Activated CD8-positive, alpha-beta memory T cell treated with anti-CD3 and anti-CD28 coated beads for 1 hour (primary cell): Measurements from ENCODE around the gene SPRY4.
"Not testable (repeated sequence)": the region's sequence is repeated elsewhere in the genome, so short reads cannot be mapped to it uniquely, and the experiment has no call there.

Experiments
- DNase-seq, 2 donors: peaks; one replicate each; pipeline ENCODE4 v3.0.0-alpha.2; 2020; ENCODE audit warnings: low read depth in 1 of 2; ENCODE audit errors: extremely low read depth in 1 of 2

The SPRY4 gene

GRCh38 chr5:142316051-142316450, 8.8 kb downstream of the SPRY4 start:
- DNase-seq = no peak

DNA sequence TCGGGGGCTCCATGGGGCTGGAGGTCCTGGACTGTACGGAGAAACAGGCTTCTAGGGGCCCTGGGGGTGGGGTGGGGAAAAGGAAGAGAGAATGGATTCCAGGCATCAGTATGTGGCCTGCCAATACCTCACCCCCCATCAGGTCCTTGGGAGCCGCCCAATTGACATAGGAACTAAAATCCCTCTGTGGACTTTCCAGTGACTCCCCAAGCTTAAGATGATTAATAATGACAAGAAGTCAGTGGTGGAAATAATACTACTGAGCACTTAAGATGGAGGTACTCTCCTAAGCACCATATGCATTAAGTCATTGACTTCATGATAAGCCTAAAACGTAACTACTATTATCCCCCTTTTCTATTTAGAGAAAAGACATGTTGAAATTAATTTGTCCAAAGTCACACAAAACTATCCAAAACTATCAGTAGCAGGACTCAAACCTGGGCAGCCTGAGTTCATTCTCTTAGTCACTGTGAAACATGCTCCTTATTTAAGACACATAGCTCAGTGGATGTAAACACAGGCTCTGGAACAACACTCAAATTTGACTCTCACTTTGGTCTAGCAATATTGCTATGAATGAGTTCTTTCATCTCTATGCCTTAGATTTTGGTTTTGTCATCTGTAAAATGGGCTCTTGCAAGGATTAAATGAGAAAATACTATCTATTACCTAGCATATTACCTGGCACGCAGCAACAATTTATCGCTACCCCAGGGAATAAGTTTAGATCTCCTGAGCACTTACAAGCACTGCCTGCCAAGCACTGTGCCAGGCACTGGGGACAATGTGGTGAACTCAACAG, 9.5 kb downstream of the SPRY4 start:
- no peak for DNase-seq

DNA sequence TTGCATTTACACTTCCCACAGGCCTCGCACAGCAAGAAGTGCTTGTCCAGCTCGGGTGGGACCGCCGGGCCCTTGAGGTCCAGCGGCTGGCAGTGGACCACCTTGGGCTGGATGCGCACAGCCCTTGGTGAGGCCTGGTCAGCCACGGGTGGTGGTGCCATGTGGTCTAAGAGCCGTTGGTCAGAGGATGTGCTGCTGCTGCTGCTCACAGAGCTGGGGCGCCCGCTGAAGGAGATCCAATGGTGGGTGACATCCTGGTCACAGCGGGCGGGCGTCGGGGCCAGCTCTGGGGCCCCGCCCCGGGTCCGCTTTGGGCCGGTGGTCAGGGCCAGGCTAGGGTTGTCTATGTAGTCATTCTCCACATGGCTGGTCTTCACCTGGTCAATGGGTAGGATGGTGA, 10.2 kb downstream of the SPRY4 start:
- DNase-seq = no peak

- DNase-seq = no peak
Observed at GRCh38 chr5:142314109-142314508, 10.7 kb downstream of the SPRY4 start.

- DNase-seq = no peak
Observed at GRCh38 chr5:142313682-142314081, 11.1 kb downstream of the SPRY4 start.

- no peak for DNase-seq
Observed at GRCh38 chr5:142313275-142313674, 11.5 kb downstream of the SPRY4 start.

- no peak for DNase-seq
Observed at GRCh38 chr5:142312399-142312798, 12.4 kb downstream of the SPRY4 start.

GRCh38 chr5:142311725-142312124, 13.1 kb downstream of the SPRY4 start:
- DNase-seq = no peak

GRCh38 chr5:142310803-142311202, 14.0 kb downstream of the SPRY4 start:
- DNase-seq = no peak

DNA sequence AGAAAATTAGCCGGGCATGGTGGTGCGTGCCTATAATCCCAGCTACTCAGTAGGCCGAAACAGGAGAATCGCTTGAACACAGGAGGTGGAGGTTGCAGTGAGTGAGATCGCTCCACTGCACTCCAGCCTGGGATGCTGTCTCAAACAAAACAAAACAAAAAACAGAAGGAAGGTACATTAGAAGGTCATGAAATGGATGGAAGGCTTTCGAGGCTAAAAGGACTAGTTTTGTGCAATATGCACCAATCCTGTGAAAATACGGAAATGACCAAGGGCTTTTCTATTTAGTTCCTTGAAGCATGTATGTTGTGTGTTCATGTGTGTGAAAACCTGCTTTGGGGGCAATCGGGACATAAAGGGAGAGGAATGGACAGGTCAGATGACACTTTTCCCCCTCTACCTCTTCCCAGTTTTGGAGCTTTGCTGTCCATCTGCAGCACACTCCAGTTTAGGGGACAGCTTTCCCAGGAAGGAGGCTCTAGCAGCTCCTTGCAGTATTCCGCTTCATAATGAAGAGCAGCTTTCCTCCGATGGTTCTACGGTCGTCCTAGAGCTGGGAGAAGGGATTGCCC, 15.0 kb downstream of the SPRY4 start:
- no peak for DNase-seq

DNA sequence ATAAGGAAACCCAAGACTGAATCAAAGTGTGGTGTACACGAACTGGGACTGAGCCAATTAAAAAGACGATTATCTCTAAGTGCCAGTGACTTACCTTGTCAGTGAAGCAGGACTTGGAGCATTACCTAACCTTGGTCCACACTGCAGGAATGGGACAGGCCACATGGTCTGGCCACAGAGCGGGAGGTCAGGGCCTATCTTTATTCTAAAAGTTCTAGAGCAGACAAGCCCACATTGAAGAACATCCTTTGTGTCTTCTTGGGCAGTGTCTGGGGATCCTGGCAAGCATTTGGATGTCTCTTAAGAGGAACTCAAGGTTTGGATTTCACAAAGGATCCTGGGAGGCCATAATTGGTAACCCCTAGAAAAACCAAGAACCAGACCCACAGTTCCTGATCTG, 16.5 kb downstream of the SPRY4 start:
- no peak for DNase-seq

- DNase-seq = no peak
Observed at GRCh38 chr5:142307146-142307890, 17.5 kb downstream of the SPRY4 start.

- no peak for DNase-seq
Observed at GRCh38 chr5:142306077-142306502, 18.7 kb downstream of the SPRY4 start.

DNA sequence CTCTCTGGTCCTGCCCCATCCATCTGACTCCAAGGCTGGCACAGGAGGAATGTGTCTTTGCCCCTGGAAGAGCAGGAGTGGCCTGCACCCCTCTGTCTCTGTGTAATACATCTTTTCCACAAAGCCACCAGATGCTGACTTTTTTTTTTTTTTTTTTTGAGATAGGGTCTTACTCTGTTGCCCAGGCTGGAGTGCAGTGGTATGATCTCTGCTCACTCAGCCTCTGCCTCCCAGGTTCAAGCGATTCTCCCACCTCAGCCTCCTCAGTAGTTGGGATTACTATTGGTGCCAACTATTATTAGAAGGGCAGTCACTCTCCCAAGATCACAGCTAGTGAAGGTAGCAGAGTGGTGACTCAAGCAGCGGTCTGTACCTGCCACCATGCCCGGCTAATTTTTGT, 19.6 kb downstream of the SPRY4 start:
- no peak for DNase-seq

DNA sequence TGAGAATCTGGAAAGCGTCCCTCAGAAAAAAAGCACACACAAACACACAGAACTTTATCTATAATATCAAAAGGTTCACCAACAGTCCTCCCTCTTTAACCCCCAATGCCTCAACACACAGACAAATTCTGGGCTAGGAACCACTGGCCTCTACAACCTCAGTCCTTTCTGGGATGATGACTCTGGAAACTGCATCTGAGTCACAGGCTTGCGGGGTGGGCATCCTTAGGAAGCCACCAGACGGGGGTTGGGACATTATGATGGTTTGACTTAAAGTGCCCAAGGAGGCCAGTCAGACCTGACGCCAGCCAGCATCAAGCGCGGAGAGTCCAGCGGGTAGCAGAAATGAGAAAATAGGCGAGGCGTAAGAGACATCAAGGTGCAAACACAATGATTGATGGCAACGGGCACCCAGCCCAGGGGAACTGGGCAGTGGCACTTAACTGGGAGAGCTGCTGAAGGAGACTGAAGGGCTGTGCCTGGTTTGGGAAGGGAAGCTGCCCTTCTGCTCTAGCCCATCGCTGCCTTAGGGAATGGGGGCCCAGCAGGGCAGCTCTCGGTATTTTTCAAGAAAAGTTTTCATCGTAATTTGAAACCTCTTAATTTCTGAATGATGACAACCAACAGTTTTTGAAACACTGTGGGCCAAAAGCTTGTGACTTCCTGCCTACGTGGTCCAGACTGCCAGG, 20.7 kb downstream of the SPRY4 start:
- no peak for DNase-seq

GRCh38 chr5:142303565-142303964, 21.3 kb downstream of the SPRY4 start:
- DNase-seq = no peak

DNA sequence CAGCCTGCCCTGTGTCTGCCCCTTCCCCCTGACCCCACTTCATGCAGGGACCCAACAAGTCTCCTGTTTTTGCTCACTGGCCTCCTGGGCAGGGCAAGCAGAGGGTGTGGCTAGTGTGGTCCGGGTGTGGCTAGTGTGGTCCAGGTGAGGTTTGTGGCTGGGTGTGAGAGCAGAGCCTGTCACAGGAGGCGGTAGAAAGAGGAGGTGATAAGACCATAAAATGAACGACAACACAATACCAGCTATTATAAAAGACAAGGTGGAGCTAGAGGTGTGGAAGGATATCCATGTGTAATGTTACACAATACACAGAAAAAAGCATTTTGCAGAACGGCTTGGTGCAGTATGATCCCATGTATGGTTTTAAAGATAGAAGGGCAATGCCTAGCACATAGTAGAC, 23.3 kb downstream of the SPRY4 start:
- DNase-seq = no peak

GRCh38 chr5:142300677-142301076, 24.1 kb downstream of the SPRY4 start:
- no peak for DNase-seq

GRCh38 chr5:142298789-142299188, 26.0 kb downstream of the SPRY4 start:
- DNase-seq = no peak

DNA sequence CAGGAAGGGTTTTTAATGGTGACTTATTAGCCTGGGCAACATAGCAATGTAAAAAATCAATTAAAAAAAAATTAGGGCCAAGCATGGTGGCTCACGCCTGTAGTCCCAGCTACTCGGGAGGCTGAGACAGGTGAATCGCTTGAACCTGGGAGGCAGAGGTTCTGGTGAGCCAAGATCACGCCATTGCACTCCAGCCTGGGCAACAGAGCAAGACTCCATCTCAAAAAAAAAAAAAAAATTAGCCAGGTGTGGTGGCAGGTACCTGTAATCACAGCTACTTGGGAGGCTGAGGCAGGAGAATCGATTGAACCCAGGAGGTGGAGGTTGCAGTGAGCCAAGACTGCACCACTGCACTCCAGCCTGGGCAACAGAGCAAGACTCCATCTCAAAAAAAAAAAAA, 27.0 kb downstream of the SPRY4 start:
- not testable (repeated sequence) for DNase-seq

DNA sequence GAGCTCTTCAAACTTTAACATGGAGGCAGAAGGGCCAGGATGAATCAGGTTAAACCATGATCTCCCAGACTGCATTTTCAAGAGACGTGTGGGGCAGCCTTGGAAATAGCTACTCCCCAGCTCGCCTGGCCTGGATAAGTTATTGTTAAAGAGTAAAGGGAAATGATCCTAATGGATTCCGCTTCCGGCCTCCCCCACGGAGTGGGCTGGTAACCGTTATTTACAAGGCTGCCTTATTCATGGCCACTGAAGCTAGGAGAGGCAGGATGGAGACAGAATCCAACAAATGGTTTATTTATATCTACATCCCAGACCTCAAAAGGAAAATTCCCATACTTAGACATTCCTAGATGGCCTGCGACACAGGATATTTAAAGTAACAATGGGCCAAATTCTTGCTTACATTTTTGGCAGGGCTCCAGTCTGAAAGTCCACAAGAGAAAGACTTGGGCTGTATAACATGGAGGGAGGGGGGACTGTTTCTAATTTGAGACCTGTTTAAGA, 27.9 kb downstream of the SPRY4 start:
- DNase-seq = no peak
